T-helper 17 cell (primary cell): ENCODE measurements around the gene FMC1. TPM values are rescaled to one million over a fixed set of nuclear protein-coding genes. Genes with fewer than 3 reads are reported as not detected.
"Not testable (repeated sequence)": the region's sequence is repeated elsewhere in the genome, so short reads cannot be mapped to it uniquely, and the experiment has no call there.

ENCODE experiments used
- ATAC-seq: fragments of 150-1000 bp; cut with Tn5 transposase; 2 replicates; pipeline ENCODE4 v1.10.0; 2021; ENCODE audit warnings: mild to moderate bottlenecking, moderate library complexity
- DNase-seq, 3 donors: peaks; one replicate each; pipeline versions ENCODE4 v3.0.0 to v3.0.0-alpha.2; 2020 to 2021
- H3K9me3 ChIP-seq: one replicate; pipeline ENCODE4 v1.7.0; 2013; ENCODE audit warnings: low read length, mild to moderate bottlenecking; ENCODE audit not compliant: control insufficient read depth, poor library complexity, severe bottlenecking
- H3K27ac Mint-ChIP-seq: one replicate; pipeline ENCODE4 v1.8.0; 2022; ENCODE audit warnings: mild to moderate bottlenecking, moderate library complexity, mixed read lengths
- H3K27me3 Mint-ChIP-seq: one replicate; pipeline ENCODE4 v1.8.0; 2022; ENCODE audit warnings: mixed read lengths
- H3K36me3 Mint-ChIP-seq: one replicate; pipeline ENCODE4 v1.8.0; 2022; ENCODE audit warnings: low read depth, mixed read lengths
- H3K4me1 Mint-ChIP-seq: one replicate; pipeline ENCODE4 v1.8.0; 2022; ENCODE audit warnings: mild to moderate bottlenecking, mixed read lengths
- H3K4me3 Mint-ChIP-seq: one replicate; pipeline ENCODE4 v1.8.0; 2022; ENCODE audit warnings: mild to moderate bottlenecking, moderate library complexity, mixed read lengths
- total RNA-seq, 4 donors: library from RNA in 2 of 4; stranded (reverse) in 2 of 4; gene quantifications; one replicate each; pipeline ENCODE4 v1.2.3 and lab custom pipeline; 2022 to 2026

The FMC1 gene
- total RNA-seq, 2 donors from 2014 or later, result 3.6 to 6.3 TPM

DNA sequence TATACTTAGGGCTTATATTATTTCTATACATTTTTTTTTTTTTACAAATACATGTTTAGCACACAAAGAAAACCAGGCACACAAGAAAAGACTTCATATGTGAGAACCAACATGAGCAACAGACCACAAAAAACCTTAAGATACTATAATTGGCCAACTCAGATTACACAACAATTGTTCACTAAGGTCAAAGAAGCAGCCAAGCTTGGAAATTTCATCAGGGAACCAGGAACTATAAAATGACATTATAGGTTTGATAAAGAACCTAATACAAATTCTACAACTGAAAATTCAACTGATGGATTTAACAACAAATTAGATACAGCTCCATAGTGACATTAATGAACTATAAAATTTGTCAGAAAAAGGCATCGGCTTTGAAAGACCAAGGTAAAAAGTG is 14.2 kb downstream of the FMC1 start:
- H3K4me3 Mint-ChIP-seq, result no peak overlapping the region
- H3K4me1 Mint-ChIP-seq, result peaks cover 14% of the 10 kb centered on the region
- no peak overlapping the region for H3K27ac Mint-ChIP-seq
- peaks cover 5% of the 10 kb centered on the region for H3K36me3 Mint-ChIP-seq
- DNase-seq (no peak), ATAC-seq (no peak)
- H3K9me3 ChIP-seq, result no peaks in the 10 kb centered on the region
- H3K27me3 Mint-ChIP-seq, result no peaks in the 10 kb centered on the region

DNA sequence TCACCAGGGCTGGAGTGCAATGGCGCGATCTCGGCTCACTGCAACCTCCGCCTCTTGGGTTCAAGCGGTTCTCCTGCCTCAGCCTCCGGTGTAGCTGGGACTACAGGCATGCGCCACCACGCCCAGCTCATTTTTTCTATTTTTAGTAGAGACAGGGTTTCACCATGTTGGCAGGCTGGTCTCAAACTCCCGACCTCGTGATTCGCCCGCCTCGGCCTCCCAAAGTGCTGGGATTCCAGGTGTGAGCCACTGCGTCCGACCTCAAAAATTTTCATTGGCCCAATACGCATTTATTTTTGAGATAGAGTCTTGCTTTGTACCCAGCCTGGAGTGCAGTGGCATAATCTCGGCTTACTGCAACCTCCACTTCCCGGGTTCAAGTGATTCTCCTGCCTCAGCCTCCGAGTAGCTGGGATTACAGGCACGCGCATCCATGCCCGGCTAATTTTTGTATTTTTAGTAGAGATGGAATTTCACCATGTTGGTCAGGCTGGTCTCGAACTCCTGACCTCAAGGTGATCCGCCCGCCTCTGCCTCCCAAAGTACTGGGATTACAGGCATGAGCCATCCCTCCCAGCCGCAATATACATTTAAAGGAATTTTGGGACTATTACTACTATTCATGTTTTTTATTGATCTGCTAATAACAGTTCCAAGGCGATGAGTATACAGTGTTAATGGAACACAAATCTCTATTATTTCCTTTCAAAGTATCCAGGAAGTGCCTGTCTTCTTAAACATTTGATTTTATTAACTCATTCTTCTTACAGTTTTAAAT is 16.8 kb downstream of the FMC1 start:
- H3K9me3 ChIP-seq, ATAC-seq, DNase-seq, H3K27me3 Mint-ChIP-seq, H3K36me3 Mint-ChIP-seq: not testable (repeated sequence)
- H3K4me1 Mint-ChIP-seq, result peaks cover 22% of the 10 kb centered on the region
- H3K4me3 Mint-ChIP-seq, result peak overlapping the region; percentile 96
- H3K27ac Mint-ChIP-seq, result peak overlapping the region; percentile 98

DNA sequence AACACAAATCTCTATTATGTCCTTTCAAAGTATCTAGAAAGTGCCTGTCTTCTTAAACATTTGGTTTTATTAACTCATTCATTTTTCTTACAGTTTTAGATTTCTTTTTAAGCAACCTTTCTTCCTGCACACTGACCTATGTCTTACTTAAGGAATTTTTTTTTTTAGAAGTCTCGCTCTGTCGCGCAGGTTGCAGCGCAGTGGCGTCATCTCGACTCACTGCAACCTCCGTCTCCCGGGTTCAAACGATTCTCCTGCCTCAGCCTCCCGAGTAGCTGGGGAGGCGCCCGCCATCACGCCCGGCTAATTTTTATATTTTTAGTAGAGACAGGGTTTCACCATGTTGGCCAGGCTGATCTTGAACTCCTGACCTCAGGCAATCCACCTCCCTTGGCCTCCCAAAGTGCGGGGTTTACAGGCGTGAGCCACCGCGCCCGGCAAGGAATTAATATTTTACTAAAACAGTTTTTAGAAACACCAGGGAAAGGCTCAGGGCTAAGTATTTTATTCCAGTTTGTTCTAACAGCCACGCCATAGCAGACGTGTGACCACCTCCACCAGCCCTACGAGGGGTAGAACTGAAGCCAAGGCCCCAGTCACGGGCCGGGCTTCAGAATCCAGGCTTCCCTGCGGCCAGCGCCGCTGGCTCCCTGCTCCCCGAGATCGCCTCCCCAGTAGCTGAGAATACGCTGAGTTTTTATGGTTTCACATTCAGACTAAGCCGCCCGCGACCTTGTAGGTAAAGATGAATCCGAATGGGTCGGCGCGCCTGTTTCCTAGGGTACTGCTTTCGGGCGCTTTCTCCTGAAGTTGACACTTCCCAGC is 17.6 kb downstream of the FMC1 start:
- Mint-ChIP-seq H3K27me3 (no peaks in the 10 kb centered on the region), H3K4me1 (peaks cover 25% of the 10 kb centered on the region), H3K36me3 (no peaks in the 10 kb centered on the region), H3K27ac (peak overlapping the region; percentile 98), H3K4me3 (peak overlapping the region; percentile 96)
- DNase-seq (peak in 2 of 3 donors; percentile 15 to 16), ATAC-seq (peak; percentile 14)
- H3K9me3 ChIP-seq, result no peaks in the 10 kb centered on the region

DNA sequence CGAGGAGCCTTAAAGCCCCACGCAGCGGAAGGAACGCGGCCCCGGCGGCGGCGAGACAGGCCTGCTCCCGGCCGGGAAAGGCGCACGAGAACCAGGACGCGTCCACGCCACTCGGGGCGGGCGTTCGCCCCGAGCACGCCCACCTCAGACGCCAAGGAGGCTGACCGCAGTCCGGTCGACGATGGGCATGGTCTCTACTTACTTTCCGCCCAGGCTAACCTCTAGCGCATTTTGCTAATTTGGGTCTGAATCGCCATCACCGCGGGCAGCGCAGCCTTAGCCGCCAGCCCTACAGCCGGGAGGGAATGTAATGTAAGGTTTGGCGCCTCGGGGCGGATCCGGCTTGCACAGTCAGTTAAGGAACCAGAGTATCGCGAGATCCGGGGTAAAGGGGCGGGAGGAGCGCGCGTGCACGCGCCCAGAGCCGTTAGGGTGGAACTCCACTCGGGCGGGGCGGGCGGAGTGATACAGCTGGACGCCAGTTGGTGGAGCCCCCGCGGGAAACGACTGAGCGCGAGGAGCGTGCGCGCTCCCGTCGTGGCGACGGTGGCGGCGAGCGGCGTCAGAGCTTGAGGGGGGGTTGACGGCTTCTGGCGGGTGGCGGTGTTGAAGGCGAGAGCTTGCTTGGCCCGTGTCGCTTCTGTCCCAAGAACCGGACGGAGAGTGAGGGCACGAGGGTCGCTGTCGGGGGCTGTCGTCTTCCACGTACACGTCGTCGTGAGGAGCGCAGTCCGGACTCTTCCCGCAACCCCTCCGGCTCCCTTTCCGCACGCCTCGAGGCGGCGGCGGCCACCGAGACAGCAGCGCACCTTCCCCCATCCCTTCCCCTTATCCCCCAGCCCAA is 18.5 kb downstream of the FMC1 start, which contains the start of gene LUC7L2:
LUC7L2 (plus strand) TSS at position 529 of the 844 bp plus-strand sequence. CDS start 368 bp downstream, outside the sequence.
- ATAC-seq (peak; percentile 80), DNase-seq (peak; percentile 98 to 99 (median 99))
- H3K36me3 Mint-ChIP-seq, result no peaks in the 10 kb centered on the region
- H3K27me3 Mint-ChIP-seq, result no peaks in the 10 kb centered on the region
- H3K9me3 ChIP-seq, result no peaks in the 10 kb centered on the region
- peak within 1 kb of the TSS; percentile 98 for H3K27ac Mint-ChIP-seq
- H3K4me3 Mint-ChIP-seq, result peak within 1 kb of the TSS; percentile 96
- peaks cover 28% of the 10 kb centered on the region for H3K4me1 Mint-ChIP-seq

DNA sequence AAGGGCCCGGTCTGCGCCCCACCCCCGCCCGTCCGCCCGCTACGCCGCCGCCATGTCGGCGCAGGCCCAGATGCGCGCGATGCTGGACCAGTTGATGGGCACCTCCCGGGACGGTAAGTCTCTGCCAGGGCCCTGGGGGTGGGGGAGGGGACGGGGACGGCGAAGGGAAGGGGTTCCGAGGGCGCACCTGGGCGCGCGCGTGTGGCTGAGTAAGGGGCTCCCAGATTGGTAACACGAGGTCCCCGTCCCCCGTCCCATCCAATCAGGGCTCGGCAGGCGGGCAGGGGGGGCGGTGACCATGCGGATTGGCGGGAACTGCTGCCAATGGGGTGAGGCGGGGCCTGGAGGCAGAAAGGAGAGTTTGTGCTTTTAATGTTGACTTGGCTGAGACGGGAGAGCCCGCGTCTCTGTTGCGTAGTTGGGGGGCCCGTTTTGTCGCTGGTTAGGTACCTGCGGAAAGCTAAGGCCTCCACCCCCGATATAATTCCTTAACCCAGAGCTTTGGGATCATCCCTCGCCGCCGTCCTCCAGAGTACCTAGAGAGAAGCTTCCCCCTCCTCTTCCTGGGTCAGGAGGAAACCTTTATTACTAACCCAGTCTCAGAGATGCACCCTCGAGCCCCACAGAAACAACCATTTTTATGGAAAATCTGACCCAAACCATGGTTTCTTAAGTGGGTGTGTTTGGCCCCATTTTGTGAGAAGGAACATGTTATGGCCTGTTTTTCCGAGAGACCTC is 19.2 kb downstream of the FMC1 start:
- H3K9me3 ChIP-seq, result no peaks in the 10 kb centered on the region
- DNase-seq (peak; percentile 96 to 98 (median 96)), ATAC-seq (peak; percentile 79)
- peaks cover 36% of the 10 kb centered on the region for H3K4me1 Mint-ChIP-seq
- peak overlapping the region; percentile 96 for H3K4me3 Mint-ChIP-seq
- H3K27ac Mint-ChIP-seq, result peak overlapping the region; percentile 98
- H3K36me3 Mint-ChIP-seq, result peaks cover 3% of the 10 kb centered on the region
- no peaks in the 10 kb centered on the region for H3K27me3 Mint-ChIP-seq

DNA sequence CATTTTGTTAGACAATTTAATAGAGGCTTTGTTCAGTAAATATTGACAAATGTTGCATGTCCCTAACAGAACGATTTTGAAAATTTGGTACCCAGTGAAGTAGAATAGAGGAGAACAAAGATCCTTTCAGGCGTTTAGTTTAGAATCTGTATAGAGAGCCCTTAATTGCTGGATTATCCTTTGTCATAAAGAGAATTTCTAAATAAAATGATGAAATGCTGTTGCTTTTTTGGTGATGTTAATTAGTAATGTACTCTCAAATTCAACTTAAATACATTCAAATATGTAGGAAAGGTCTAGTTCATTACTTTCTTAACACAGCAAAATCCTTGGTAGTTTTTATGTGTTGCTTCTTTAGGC is 19.8 kb downstream of the FMC1 start:
- DNase-seq (no peak), ATAC-seq (no peak)
- H3K4me3 Mint-ChIP-seq, result peak overlapping the region; percentile 96
- H3K27me3 Mint-ChIP-seq, result no peaks in the 10 kb centered on the region
- H3K36me3 Mint-ChIP-seq, result peaks cover 3% of the 10 kb centered on the region
- peaks cover 37% of the 10 kb centered on the region for H3K4me1 Mint-ChIP-seq
- H3K27ac Mint-ChIP-seq, result peak overlapping the region; percentile 98
- no peaks in the 10 kb centered on the region for H3K9me3 ChIP-seq

DNA sequence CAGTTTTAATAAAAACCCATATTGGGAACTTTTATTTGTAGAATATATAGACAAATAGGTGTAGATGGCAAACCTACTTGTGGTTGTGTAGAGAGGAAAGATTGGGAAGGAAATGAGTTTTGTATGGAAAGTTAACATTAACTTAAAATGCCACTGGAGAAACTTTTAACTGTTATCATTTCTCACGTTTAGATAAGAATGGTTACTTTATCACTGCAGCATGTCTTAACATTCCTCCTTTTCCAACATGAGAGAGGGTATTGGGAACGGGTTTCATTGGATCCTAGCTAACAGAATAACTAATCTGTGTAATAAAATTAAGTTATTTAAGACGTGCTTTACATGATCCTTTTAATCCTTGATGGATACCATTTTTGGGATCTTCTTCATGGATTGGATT is 20.4 kb downstream of the FMC1 start:
- ATAC-seq (no peak), DNase-seq (no peak)
- Mint-ChIP-seq H3K4me3 (peak overlapping the region; percentile 96), H3K36me3 (peaks cover 3% of the 10 kb centered on the region), H3K27ac (peak overlapping the region; percentile 98), H3K27me3 (no peaks in the 10 kb centered on the region), H3K4me1 (peaks cover 37% of the 10 kb centered on the region)
- H3K9me3 ChIP-seq, result no peaks in the 10 kb centered on the region

DNA sequence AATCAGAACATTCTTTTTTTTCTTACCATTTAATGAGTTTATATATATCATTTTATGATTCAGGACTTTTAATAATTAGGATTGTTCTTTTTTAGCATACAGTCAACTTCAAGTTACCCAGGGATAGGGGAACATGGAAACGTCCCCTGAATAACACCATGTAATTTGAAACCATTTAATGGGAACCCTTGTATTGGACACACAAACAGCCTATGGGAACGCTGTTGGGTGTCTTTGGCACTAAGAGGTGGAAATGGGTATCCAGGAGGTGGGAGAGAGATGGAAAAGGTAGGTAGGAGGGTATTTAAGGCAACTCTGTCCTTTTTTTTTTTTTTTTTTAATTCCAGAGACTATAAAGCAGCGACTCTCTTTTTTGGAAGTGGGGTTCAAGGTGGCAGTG is 21.2 kb downstream of the FMC1 start:
- no peak for ATAC-seq
- Mint-ChIP-seq H3K27me3 (no peaks in the 10 kb centered on the region), H3K27ac (peak overlapping the region; percentile 72), H3K4me1 (peaks cover 37% of the 10 kb centered on the region), H3K4me3 (peak overlapping the region; percentile 36), H3K36me3 (peaks cover 3% of the 10 kb centered on the region)
- no peak for DNase-seq
- H3K9me3 ChIP-seq, result no peaks in the 10 kb centered on the region

DNA sequence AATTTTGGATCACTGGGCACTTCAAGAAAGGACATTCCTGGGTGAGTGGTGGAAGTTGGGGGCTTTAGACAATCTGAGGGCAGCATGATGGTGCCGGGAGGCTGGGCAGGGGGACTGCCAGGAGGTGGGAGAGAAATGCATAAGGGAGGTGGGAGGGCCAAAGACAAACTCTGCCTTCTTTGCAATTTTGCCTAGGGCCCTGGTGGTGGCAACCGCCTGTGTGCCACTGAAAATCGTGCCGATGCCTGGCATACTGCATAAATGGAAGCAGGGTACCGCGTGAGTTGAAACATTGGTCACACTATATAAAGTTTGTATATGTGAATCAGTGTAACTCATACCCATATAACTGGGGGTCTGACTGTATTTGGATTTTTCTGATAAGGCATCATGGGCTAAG is 21.8 kb downstream of the FMC1 start:
- ATAC-seq, result no peak
- H3K4me3 Mint-ChIP-seq, result peak overlapping the region; percentile 61
- H3K36me3 Mint-ChIP-seq, result peaks cover 3% of the 10 kb centered on the region
- H3K27me3 Mint-ChIP-seq, result no peaks in the 10 kb centered on the region
- no peaks in the 10 kb centered on the region for H3K9me3 ChIP-seq
- no peak for DNase-seq
- H3K4me1 Mint-ChIP-seq, result peaks cover 41% of the 10 kb centered on the region
- peak overlapping the region; percentile 72 for H3K27ac Mint-ChIP-seq

DNA sequence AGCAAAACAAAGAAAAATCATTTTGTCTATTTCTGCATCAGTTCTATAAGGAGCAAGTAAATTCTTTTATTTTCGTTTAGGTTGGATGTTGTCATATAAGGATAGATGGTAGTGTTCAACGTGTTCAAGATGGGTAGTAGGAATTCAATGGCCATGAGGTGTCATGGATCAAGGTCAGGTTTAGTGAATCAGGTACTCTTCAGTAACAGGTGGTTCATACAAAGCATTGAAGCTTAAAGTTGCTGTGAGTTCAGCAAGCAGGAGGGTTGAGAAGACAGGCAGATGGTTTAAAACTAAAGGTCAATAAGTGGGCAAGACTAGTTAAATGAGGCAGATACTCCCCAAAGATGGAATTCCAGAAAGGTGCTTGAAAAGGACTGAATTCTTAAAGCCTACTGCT is 24.2 kb downstream of the FMC1 start:
- Mint-ChIP-seq H3K27ac (no peak overlapping the region), H3K36me3 (peaks cover 3% of the 10 kb centered on the region), H3K4me1 (peaks cover 48% of the 10 kb centered on the region), H3K4me3 (peak overlapping the region; percentile 32), H3K27me3 (no peaks in the 10 kb centered on the region)
- DNase-seq (no peak), ATAC-seq (no peak)
- no peaks in the 10 kb centered on the region for H3K9me3 ChIP-seq

DNA sequence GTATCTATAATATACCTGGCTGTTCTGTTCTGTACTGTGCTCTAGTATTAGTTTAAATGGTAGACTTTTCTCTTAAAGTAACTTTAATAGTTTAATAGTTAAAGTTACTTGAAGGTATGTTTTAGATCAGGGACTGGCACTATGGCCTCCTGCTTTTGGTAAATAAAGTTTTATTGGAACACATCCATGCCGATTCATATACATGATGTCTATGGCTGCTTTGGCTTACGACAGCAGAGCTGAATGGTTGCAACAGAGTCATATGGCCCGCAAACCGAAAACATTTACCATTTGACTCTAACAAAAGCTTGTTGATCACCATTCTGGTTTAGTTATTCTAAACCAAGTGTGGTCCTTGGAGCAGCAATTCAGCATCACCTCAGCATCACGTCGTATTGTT is 25.3 kb downstream of the FMC1 start:
- no peak for ATAC-seq
- Mint-ChIP-seq H3K27me3 (no peaks in the 10 kb centered on the region), H3K36me3 (peaks cover 3% of the 10 kb centered on the region), H3K27ac (no peak overlapping the region), H3K4me1 (peaks cover 51% of the 10 kb centered on the region), H3K4me3 (no peak overlapping the region)
- no peaks in the 10 kb centered on the region for H3K9me3 ChIP-seq
- DNase-seq, result no peak

DNA sequence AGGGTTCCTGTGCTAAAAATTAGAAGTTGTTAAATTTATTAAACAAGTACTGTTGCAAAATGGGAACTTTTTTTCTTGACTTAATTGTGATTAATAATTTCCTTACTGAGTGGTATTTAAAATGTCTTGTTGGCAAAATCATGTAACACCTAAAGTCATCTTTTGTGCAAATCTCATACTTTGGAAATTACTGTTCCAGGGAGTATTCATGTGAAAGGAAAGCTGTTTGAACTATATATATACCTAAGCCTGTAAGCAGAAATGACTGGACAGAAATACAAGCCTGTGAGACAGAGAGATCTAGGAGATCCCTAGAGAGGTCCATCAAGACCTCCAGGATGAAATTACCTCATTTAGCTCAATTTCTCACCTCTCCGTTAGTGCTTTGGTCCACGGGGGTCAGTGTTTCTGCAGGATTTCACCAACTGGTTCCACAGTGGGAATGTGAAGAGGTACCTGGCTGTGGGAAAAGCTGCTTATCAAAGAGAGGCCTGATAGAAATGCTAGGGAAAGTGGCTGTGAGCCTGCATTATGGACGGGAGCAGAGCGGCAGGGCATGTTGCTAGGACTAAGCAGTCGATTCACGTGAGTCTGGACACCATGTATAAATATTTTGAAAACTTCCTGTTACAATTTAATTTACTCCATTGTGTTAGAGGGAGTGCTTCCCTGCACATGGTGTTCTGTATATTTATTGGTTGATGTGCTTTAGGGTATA is 26.5 kb downstream of the FMC1 start:
- ATAC-seq, result no peak
- Mint-ChIP-seq H3K27ac (no peak overlapping the region), H3K27me3 (no peaks in the 10 kb centered on the region), H3K4me3 (no peak overlapping the region), H3K36me3 (peaks cover 3% of the 10 kb centered on the region), H3K4me1 (peaks cover 53% of the 10 kb centered on the region)
- H3K9me3 ChIP-seq, result no peaks in the 10 kb centered on the region
- no peak for DNase-seq
